Renal cortical epithelial cell (primary cell): ENCODE data around the gene TRPM4. TPM values are rescaled to one million over a fixed set of nuclear protein-coding genes. Genes with fewer than 3 reads are reported as not detected.
"Not testable (repeated sequence)": the region's sequence is repeated elsewhere in the genome, so short reads cannot be mapped to it uniquely, and the experiment has no call there.

Experiments used
- DNase-seq: peaks from one replicate; pipeline ENCODE4 v3.0.0-alpha.2; 2011; ENCODE audit warnings: low read depth
- total RNA-seq: library from RNA; depleted of rRNA; stranded (reverse); fragments of >200 nt; gene quantifications from 2 replicates; pipeline ENCODE4 v1.2.3, GENCODE V29; 2014

Gene TRPM4
- total RNA-seq, 1 donor from 2014 or later, result 30.4 TPM

DNA sequence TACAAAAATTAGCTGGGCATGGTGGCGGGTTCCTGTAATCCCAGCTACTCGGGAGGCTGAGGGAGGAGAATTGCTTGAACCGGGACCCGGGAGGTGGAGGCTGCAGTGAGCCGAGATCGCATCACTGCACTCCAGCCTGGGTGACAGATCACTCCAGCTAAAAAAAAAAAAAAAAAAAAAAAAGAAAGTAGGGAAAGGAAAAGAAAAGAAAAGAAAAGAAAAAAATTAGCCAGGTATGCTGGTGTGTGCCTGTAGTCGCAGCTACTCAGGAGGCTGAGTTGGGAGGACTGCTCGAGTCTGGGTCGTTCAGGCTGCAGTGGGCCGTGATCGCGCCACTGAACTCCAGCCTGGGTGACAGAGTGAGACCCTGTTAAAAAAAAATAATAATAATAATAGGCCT, 30.4 kb upstream of the TRPM4 start:
- DNase-seq, result not testable (repeated sequence)

DNA sequence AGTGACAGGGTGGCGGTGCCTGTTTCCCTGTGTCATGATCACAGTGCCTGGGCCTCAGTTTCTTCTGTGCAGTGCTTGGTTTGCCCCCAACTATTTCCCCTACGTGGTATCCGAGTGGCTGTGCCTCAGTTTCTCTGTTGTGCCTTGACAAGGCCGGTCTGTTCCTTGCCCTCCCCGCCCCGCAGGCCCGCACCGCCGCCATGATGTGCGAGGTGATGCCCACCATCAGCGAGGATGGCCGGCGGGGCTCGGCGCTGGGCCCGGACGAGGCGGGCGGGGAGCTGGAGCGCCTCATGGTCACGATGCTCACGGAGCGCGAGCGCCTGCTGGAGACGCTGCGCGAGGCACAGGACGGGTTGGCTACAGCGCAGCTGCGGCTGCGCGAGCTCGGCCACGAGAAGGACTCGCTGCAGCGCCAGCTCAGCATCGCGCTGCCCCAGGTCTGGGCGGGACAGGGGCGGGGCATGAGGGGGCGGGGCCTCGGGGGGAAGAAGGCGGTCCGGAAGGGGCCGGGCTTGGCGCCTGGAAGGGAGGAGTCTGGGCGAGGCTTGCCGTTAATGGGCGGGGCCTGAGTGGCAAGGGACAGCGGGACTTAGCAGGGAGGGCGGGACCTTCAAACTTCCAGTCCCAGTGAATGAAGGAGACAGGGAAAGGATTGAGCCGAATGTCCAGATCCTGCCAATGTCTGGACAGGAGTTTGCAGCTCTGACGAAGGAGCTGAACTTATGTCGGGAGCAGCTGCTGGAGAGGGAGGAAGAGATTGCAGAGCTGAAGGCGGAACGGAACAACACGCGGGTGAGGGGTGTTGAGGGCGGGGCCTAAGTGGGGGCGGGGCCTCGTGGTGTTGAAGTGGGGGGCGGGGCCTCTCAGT, 29.7 kb upstream of the TRPM4 start:
- peak; percentile 87 for DNase-seq

DNA sequence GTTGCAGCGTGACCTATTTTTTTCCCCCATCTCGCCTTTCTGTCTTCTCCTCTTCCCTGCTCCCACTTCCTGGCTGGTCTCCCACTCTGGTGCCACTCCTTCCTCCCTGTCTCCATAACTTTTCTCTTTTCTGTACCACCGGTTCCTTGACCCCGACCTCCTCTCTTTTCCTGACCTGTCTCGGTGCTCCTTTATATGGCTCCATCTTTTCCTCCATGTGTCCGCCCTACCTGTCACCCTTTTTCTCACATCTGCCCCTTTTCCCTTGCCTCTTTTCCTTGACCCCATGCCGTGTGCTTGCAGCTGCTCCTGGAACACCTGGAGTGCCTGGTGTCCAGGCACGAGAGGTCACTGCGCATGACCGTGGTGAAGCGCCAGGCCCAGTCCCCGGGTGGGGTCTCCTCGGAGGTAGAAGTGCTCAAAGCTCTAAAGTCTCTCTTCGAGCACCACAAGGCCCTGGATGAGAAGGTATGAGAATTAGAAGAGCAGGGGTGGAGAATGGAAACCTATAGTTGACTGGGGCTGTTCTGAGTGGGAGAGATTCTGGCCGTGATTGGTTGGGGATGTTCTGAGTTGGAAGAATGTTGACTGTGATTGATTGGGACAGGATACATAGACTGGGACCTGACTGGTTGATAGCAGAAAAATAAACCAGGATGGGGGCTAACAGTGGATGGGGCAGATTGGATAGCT, 28.9 kb upstream of the TRPM4 start:
- no peak for DNase-seq

DNA sequence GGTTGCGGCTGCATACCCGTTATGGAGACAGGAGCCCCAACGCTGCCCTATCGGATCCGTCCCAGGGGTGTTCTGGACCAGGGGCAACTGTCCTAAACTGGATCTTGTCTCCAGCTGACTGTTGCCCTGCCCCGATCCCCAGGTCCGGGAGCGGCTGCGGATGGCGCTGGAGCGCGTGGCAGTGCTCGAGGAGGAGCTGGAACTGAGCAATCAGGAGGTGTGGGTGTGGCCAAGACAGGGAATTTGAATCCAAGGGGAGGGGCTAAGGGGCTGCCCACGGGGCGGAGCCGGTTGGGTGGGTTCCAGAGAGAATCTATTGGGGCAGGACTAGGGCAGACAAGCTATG, 28.4 kb upstream of the TRPM4 start:
- no peak for DNase-seq

DNA sequence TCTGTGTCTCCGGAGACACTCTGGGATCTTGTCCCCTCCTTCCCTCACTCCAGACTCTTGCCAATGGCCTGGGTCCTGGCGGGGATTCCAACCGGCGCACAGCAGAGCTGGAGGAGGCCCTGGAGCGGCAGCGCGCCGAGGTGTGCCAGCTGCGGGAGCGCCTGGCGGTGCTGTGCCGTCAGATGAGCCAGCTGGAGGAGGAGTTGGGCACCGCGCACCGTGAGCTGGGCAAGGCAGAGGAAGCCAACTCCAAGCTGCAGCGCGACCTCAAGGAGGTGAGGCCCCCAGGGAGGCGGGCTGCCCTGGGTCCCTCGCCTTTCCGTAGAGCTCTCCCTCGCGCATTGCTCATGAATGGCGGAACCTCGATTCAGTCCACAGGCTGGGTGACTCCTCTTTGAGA, 27.3 kb upstream of the TRPM4 start:
- DNase-seq, result no peak

DNA sequence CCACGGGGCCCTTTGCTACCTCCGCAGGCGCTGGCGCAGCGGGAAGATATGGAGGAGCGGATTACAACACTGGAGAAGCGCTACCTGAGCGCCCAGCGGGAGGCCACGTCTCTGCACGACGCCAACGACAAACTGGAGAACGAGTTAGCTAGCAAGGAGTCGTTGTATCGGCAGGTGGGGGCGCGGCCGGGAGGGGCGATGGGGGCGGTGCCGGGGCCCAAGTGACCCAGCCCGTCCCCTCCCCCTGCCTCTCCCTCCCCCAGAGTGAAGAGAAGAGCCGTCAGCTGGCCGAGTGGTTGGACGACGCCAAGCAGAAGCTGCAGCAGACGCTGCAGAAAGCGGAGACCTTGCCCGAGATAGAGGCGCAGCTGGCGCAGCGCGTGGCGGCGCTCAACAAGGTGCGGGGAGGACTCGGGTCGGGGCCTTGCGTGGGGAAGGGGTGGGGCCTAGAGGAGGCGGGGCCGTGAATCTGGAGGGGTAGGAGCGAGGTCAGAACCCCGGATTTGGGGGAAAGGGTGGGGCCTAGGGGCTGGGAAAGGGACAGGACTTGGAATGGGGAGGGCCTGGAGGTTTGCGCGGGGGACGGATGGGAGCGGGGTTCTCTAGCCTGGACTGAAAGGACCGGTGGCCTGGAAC, 24.5 kb upstream of the TRPM4 start:
- DNase-seq, result no peak

DNA sequence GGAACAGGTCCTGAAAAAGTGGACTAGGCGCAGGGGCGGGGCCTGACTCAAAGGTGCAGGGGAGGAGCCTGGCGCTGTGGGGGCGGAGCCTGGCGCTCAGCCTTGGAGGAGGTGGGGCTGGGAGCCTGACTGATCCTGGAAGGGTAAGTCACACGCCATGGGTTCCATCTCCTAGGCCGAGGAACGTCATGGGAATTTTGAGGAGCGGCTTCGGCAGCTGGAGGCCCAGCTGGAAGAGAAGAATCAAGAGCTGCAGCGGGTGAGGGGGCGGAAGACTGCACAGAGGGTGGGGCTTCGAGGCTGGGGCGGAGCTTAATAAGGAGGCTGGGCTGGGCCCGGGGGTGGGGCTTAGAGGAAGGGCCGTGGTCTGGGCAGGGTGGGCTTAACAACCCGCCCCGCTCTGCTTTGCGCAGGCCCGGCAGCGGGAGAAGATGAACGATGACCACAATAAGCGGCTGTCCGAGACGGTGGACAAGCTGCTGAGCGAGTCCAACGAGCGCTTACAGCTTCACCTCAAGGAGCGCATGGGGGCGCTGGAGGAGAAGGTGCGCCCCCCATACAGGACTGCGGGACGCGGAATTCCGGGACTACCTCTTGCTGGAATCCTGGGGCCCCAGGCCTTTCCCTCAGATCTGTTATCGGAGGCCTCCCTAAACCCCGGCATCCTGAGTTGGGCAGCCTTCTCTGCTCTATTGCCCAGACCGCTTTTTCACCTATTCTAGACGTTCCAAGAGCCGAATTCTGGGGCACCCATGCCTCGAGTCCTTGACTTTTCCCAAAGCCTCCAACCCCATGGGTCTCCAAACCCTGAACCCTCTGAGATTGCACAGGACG, 23.8 kb upstream of the TRPM4 start:
- DNase-seq, result peak; percentile 57

DNA sequence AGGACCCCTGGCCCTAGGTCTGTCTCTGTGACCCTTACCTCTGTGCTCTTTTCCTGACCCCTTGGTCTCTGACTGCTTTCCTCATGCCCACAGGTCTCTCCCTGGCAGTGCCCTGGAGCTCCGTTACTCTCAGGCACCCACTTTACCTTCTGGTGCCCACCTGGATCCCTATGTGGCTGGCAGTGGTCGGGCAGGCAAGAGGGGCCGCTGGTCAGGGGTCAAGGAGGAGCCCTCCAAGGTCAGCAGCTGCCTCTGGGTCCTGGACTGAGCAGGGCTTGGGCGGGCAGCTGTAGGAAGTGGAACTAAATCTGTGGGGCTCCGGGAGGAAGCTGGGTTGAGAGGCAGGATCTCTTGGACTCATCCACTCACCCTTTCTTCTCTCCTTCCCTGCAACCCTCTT, 21.9 kb upstream of the TRPM4 start:
- DNase-seq, result no peak

DNA sequence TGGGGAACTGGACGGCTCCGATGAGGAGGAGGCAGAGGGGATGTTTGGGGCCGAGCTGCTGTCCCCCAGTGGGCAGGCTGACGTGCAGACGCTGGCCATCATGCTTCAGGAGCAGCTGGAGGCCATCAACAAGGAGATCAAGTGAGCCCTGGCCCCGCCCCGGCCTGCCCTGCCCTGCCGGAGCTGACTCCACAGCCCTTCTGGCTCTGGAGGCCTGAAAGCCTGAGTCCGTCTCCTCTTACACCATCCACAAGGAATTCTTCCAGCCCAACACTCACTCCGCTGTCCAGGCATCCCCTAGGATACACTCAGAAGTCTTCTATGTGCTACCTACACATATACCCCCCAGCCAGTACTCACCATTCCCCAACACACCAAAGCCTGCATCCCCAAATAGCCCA, 20.8 kb upstream of the TRPM4 start:
- no peak for DNase-seq

DNA sequence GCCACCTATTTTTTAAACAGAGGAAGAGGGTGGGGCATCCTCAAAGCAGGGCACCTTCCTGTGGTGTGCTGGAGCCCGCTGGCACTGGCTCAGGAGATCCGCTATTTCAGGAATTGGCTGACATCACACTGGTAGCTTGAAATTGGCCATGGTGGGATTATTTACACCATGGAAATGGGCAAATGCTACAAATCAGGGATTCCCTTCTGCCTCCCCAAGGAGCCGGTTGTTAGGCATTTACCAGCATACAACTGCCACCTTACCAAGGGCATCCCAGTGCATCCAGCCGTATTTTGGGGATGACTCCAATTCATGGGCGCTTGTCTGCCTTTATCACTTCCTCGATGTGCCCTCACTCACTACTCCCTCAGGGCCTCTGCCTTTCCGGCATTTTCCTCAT, 16.6 kb upstream of the TRPM4 start:
- DNase-seq, result no peak

DNA sequence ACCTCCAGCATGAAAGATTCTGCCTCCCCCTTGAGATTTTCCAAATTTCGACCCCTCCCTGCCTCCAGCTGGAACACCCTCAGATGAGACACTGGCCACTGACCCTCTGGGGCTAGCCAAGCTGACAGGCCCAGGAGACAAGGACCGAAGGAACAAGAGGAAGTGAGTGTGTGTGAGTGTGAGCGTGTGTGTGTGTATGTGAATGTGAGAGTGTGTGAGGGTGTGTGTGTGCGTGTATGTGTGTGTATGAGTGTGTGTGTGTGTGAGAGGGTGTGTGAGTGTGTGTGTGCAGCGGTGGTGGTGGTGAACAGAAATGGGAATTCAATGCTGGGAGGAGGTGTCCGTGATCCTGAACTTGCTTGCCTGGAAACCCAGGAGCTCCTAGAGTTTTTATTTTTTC, 16.2 kb upstream of the TRPM4 start:
- DNase-seq, result no peak

DNA sequence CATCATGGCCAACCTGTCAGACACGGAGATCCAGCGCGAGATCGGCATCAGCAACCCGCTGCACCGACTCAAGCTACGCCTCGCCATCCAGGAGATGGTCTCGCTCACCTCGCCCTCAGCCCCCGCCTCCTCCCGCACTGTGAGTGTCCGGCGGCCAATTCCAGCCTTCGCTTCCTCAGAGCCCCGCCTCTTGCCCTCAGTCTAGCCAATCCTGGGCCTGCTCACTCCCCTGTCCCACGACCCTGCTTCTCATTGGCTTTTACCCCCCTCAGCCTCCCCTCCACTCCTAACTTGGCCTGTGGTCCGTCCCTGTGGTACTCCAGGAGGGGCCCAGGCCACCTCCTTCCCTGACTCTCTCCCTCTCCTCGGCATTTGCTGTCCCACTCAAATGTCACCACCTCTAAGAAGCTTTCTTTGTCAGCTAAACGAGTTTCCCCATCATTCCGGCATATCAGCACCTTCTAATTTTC, 14.7 kb upstream of the TRPM4 start:
- DNase-seq, result peak; percentile 81

DNA sequence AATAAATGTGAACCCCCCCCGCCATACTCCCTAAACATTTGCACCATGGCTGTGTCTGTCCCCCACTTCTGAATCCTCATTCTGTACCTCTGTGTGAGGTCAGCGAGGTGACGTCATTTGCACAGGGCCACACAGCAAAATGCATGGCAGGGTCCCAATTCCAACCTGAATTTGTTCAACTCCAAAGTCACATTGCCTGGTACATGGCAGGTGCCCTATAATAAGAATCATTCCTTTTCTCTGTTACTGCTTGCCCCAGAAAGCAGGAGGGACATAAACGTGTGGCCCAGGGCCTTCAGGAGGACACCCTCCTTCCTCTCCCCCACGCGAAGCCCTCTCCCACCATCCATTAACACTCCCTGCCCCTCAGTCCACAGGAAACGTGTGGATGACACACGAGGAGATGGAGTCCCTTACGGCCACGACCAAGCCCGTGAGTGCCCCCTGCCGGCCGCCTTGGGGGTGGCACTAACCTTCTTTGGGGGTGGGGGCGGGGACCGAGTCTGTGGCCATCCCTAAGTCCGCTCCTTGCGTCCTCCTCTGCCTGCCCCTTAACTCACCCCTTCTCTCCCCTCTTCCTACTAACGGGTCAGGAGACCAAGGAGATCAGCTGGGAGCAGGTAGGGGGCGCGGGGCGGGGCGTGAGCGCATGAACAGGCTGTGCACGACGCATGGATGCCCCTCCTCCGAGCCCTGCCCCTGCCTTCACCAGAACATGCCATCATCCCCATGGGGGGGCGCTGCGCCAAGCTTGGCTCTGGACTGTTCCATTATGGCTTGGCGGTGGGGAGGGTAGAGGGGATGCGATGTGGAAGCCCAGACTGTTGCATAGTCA, 11.8 kb upstream of the TRPM4 start:
- peak; percentile 37 for DNase-seq

DNA sequence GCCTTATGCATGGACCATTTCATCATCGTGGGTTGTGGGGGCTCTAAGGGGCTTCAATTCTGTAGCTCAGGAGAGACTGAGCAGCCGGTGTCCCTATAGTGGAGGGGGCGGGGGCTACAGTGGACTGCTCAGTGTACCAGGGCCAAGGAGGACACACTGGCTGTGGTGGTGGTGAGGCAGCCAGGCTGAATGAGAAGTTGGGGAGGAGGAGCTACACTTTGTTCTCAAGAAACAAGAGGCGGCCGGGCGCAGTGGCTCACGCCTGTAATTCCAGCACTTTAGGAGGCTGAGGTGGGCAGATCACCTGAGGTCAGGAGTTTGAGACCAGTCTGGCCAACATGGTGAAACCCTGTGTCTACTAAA, 11.2 kb upstream of the TRPM4 start:
- peak; percentile 29 for DNase-seq

DNA sequence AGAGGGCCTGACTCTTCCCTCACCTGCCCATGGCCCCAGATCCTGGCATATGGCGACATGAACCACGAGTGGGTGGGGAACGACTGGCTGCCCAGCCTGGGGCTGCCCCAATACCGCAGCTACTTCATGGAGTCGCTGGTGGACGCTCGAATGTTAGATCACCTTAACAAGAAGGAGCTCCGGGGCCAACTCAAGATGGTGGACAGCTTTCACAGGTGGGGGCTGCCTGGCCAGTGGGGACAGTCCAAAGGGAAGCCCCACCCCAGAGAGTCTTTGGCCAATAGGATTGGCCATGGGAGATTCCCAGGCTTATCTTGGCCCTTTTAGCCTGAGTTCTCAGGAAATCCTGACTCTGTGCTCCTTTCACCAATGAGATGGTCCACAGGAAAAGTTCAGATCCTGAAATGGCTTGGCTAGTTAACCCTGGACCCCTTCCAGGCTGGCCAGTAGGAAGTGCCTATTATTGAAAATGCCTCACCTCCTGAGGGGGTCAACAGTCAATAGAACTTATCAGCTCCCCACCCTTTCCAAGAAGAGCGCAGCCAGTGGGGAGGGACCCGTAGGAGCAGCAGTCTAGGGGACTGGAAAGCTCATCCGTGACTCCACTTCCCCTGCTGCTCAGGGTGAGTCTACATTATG, 9.4 kb upstream of the TRPM4 start:
- DNase-seq, result no peak

DNA sequence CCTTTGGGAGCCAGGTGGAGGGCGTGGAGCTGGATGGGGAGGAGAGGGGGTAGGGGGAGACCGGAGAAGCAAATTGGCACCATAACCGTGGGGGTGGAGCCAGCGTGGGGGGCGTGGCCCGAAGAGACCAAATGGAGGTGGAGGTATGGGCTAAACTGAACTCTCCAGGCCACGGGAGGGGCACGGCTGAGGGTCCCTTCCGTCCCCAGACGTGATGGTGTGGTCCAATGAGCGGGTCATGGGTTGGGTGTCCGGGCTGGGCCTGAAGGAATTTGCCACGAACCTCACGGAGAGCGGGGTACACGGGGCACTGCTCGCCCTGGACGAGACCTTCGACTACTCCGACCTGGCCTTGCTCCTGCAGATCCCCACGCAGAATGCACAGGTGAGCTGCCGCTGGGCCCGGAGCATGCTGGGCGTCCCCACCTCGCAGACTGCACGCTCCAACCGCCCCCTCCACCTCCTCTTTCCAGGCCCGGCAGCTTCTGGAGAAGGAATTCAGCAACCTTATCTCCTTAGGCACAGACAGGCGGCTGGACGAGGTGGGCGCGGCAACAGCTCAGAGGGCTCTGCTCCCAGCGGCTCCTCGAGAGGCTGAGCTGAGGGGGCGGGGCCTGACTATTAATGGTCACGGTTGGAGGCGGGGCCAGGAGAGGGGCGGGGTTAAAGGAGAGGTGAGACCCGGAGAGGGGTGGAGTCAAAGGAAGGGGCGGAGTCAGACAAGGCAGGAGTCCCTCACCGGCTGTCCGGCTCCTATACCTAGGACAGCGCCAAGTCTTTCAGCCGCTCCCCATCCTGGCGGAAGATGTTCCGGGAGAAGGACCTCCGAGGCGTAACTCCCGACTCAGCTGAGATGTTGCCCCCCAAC, 8.6 kb upstream of the TRPM4 start:
- peak; percentile 83 for DNase-seq

DNA sequence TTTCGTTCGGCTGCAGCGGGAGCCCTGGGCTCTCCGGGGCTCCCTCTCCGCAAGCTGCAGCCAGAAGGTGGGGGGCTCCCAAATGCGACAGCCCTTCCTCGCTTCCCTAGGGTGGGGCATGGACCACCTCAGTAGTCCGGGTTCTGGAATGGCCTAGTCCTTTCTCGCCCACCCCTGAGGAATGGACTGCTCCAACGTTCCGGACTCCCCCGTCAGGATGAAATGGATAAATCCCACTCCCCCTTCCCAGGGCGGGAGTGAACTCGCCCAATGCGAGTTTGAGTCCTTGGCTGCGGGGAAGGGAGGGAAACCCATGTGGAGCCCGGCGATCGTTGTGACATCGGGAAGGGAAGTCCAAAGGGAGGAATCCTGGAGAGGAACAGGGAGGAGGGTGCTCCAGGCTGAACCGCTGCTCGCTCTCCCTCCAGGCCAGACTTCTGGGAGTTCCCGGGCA, 7.9 kb upstream of the TRPM4 start:
- peak; percentile 45 for DNase-seq

DNA sequence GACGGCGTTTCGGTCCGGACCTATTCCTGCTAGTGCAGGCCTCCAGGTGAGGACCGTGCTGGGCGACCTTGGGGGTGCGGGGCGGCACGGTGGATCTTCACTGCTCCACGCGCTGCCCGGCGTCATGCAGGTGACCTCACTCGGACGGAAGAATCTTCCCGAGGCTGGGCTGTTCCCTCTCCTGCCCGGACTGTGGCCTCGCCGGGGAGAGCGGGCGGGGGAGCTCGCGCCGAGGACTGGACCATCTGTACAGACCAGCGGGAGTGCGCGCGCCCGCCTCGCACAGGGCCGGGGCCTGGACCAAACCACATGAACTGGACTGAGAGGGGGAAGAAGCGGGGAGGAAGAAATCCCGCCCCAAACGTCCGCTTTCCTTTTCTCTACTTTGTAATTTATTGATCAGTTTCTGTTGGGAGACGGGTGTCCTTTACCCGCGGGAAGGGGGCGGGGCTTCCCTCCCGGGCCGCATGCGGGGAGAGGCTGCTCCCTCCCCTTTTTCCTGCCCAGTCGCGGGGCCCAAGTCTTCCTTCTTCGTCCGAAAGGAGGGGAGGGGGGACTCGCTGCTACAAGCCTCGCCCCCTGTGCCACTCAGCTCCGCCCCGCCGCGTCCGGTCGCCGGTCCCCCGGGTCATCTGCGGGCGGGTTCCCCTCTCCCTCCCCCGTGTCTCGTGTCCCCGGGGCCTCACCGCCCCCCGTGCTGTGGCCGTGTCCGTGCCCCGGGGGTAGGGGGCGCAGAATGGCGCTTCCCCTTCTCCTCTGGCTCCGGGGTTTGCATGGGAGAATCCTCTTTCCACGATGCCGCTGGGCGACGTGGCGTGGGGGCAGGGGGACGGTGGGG, 7.3 kb upstream of the TRPM4 start:
- DNase-seq, result peak; percentile 23

DNA sequence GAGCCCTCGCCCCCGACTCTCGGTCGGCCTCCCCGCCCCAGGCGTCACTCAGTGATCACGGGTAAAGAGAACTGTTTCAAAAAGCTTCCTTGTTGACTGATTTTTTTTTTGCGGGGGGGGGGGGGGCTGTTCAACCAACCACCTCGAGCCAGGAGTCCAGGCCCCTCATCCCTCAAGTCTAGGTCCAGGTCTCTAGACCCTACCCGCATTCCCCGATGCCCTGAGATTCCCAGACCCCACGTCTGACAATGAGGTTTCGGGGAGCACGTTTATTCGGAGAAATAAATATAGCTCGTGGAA, 6.7 kb upstream of the TRPM4 start:
- DNase-seq, result no peak
